ENCODE results near the gene HMGA1.
"Not testable (repeated sequence)": the region's sequence is repeated elsewhere in the genome, so short reads cannot be mapped to it uniquely, and the experiment has no call there.

HMGA1 gene

GRCh38 chr6:34269132-34269531, 32.5 kb downstream of the HMGA1 start:
- not testable (repeated sequence) for DNase-seq

GRCh38 chr6:34269658-34270341, 33.1 kb downstream of the HMGA1 start:
- not testable (repeated sequence) for DNase-seq

GRCh38 chr6:34272013-34272926, 35.6 kb downstream of the HMGA1 start:
- DNase-seq, result no peak

GRCh38 chr6:34273242-34273805, 36.7 kb downstream of the HMGA1 start:
- DNase-seq, result no peak

GRCh38 chr6:34274129-34274528, 37.5 kb downstream of the HMGA1 start:
- no peak for DNase-seq

- DNase-seq, result no peak
Observed at GRCh38 chr6:34275128-34275804, 38.6 kb downstream of the HMGA1 start.

- no peak for DNase-seq
Observed at GRCh38 chr6:34276191-34276590, 39.5 kb downstream of the HMGA1 start.

- DNase-seq, result no peak
Observed at GRCh38 chr6:34276881-34277762, 40.4 kb downstream of the HMGA1 start.

GRCh38 chr6:34277763-34278112, 41.1 kb downstream of the HMGA1 start:
- DNase-seq, result no peak

- DNase-seq, result no peak
Observed at GRCh38 chr6:34278833-34279232, 42.2 kb downstream of the HMGA1 start.

- no peak for DNase-seq
Observed at GRCh38 chr6:34280216-34280615, 43.5 kb downstream of the HMGA1 start.

GRCh38 chr6:34281702-34282334, 45.1 kb downstream of the HMGA1 start:
- no peak for DNase-seq

- no peak for DNase-seq
Observed at GRCh38 chr6:34284563-34285447, 48.1 kb downstream of the HMGA1 start.

GRCh38 chr6:34285448-34286164, 48.9 kb downstream of the HMGA1 start:
- DNase-seq, result no peak

- DNase-seq, result no peak
Observed at GRCh38 chr6:34288581-34288980, 51.9 kb downstream of the HMGA1 start.

GRCh38 chr6:34289137-34289536, 52.5 kb downstream of the HMGA1 start:
- no peak for DNase-seq

GRCh38 chr6:34292954-34293353, 56.3 kb downstream of the HMGA1 start:
- DNase-seq, result no peak

GRCh38 chr6:34295721-34296120, 59.0 kb downstream of the HMGA1 start:
- DNase-seq, result no peak
